ENCODE results near the gene KCNN2. TPM values are rescaled to one million over a fixed set of nuclear protein-coding genes. Genes with fewer than 3 reads are reported as not detected.
A peak's percentile ranks its signal among the peaks of the same experiment; 100 is the strongest.

The KCNN2 gene
- total and polyA plus RNA-seq, 2 donors (not counting 3 experiments of a cell fraction or from before 2014, with no cell fraction given): 0.32 to 1.9 TPM

DNA sequence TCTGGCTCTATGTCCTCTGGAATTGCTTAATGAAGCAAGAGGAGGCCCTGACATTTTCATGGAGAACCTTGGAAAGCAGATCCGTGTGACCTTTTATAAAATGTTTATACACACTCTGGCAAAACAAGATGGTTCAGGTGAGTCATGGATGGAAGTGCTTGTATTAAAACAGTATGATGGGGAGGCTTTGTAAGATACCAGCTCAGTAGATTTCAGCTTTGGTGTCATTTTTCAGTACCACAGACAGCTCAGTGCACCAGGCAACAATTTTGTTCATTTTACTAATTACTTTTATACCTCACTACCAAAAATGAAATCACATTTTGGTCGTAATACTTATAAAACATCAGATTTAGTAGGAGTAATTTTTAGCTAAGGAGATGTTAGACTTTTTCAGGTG is 5.2 kb downstream of the KCNN2 start:
- no TSS peak for BruUV-seq (replicated peaks)
- TF ChIP-seq FOS (IDR thresholded peaks at IDR 0.05; ENCODE audit: borderline replicate concordance, insufficient read depth, low read length) (no peak), POLR2A (IDR thresholded peaks at IDR 0.05; ENCODE audit: low read depth, low read length) (no peak), GATA2 (IDR thresholded peaks at IDR 0.05; ENCODE audit: insufficient read depth, insufficient read length, low read depth, low read length) (no peak), POLR2AphosphoS5 (IDR thresholded peaks at IDR 0.05; ENCODE audit: insufficient read depth, low read depth, low read length) (no peak), EZH2 (IDR thresholded peaks at IDR 0.05; ENCODE audit: borderline replicate concordance, low read depth, low read length, severe bottlenecking) (no peak), JUN (IDR thresholded peaks at IDR 0.05; ENCODE audit: borderline replicate concordance, insufficient read depth, insufficient read length, low read depth) (no peak), MAX (IDR thresholded peaks at IDR 0.05; ENCODE audit: insufficient read depth, insufficient read length) (no peak), MYC (IDR thresholded peaks at IDR 0.05; ENCODE audit: low read depth, low read length) (no peak)
- TF ChIP-seq, protein P1, sequence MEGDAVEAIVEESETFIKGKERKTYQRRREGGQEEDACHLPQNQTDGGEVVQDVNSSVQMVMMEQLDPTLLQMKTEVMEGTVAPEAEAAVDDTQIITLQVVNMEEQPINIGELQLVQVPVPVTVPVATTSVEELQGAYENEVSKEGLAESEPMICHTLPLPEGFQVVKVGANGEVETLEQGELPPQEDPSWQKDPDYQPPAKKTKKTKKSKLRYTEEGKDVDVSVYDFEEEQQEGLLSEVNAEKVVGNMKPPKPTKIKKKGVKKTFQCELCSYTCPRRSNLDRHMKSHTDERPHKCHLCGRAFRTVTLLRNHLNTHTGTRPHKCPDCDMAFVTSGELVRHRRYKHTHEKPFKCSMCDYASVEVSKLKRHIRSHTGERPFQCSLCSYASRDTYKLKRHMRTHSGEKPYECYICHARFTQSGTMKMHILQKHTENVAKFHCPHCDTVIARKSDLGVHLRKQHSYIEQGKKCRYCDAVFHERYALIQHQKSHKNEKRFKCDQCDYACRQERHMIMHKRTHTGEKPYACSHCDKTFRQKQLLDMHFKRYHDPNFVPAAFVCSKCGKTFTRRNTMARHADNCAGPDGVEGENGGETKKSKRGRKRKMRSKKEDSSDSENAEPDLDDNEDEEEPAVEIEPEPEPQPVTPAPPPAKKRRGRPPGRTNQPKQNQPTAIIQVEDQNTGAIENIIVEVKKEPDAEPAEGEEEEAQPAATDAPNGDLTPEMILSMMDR (IDR thresholded peaks at IDR 0.05; ENCODE audit: extremely low read depth in 1 of 2, insufficient read depth in 1 of 2, low read depth in 1 of 2, low read length in 2 of 2): no peak
- H3K9me1 ChIP-seq (replicated peaks; ENCODE audit: control insufficient read depth, extremely low read depth, insufficient read depth, low read length): no peaks in the 10 kb centered on the region
- no peak overlapping the region for H2AFZ ChIP-seq (ENCODE audit: low read depth, low read length)
- peaks cover 19 to 36% of the 10 kb centered on the region in 2 experiments for H3K27me3 ChIP-seq (ENCODE audit: control insufficient read depth in 2 of 2, insufficient read depth in 2 of 2, low read length in 2 of 2)
- no peaks in the 10 kb centered on the region for H3K9me3 ChIP-seq (replicated peaks; ENCODE audit: control insufficient read depth, insufficient read depth, low read length)
- H3K79me2 ChIP-seq (ENCODE audit: control insufficient read depth, insufficient read depth, low read length): no peaks in the 10 kb centered on the region
- POLR2A ChIA-PET: no interaction called here
- DNase-seq (ENCODE audit: low read depth, low spot score): peak; percentile 27
- intact Hi-C loops (cut with micrococcal nuclease) (loop anchor here (10.0 kb wide), 1 partner anchor 752 kb away; no protein-coding TSS in a partner anchor), dilution Hi-C loops (cut with MboI; ENCODE audit: extremely low pct_ligation_motif_present, low sequenced_read_pairs) (no loop called here)
- peak; percentile 28 for FAIRE-seq
- no peaks in the 10 kb centered on the region for H4K20me1 ChIP-seq (replicated peaks; ENCODE audit: control insufficient read depth, extremely low read depth, insufficient read depth, low read length)
- no peak overlapping the region for H3K9ac ChIP-seq (replicated peaks; ENCODE audit: extremely low read depth, insufficient read depth, low read length)
- no peaks in the 10 kb centered on the region for H3K4me1 ChIP-seq (ENCODE audit: control insufficient read depth, extremely low read depth, insufficient read depth, low read length)
- CTCF ChIA-PET: interaction anchor here (0.9 to 1.4 kb wide), 10 partner anchors 9 to 755 kb away, joined by 3 to 6 read pairs (median 3); no protein-coding TSS in a partner anchor
- H3K27ac ChIP-seq (ENCODE audit: insufficient read depth, low read depth, low read length): no peak overlapping the region
- H3K4me2 ChIP-seq (ENCODE audit: insufficient read depth, low read length): no peak overlapping the region
- H3K4me3 ChIP-seq (replicated peaks in 1 of 3; ENCODE audit: insufficient read depth in 1 of 3, low read depth in 1 of 3, low read length in 3 of 3): no peak overlapping the region
- H3K36me3 ChIP-seq (ENCODE audit: control insufficient read depth in 2 of 2, extremely low read depth in 1 of 2, insufficient read depth in 2 of 2, low read length in 2 of 2): no peaks in the 10 kb centered on the region

Data from endothelial cell of umbilical vein (primary cell).